Measurements from ENCODE around the gene PREX1.
"Not testable (repeated sequence)": the region's sequence is repeated elsewhere in the genome, so short reads cannot be mapped to it uniquely, and the experiment has no call there.

Gene PREX1

GRCh38 chr20:48823960-48824498 is 3.8 kb downstream of the PREX1 start:
- DNase-seq = no peak

GRCh38 chr20:48823476-48823875 is 4.3 kb downstream of the PREX1 start:
- no peak for DNase-seq

DNA sequence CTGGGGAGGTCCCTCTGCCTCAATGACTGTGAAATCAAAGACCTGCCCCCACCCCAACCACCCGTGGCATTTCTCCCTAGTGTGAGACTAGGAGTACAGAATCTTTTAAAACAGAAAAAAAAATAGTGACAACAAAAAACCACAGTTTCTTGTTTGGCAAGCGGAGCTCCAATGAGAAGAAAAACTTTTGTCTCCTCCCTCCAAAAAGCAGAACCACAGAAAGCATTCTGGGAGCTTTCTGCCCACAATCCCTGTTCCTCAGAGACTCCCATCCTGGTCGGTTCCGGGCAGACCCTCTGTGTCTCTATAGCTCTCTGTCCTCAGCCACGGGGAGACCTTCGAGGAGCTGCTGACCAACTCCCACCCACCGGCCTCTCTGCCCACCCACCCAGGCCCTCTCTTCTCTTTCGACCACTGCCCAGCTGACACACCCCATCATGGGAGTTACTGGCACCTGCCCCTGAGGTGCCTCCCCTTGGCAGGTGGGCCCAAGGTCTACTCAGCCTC is 4.9 kb downstream of the PREX1 start:
- no peak for DNase-seq

GRCh38 chr20:48822178-48822577 is 5.6 kb downstream of the PREX1 start:
- DNase-seq = no peak

DNA sequence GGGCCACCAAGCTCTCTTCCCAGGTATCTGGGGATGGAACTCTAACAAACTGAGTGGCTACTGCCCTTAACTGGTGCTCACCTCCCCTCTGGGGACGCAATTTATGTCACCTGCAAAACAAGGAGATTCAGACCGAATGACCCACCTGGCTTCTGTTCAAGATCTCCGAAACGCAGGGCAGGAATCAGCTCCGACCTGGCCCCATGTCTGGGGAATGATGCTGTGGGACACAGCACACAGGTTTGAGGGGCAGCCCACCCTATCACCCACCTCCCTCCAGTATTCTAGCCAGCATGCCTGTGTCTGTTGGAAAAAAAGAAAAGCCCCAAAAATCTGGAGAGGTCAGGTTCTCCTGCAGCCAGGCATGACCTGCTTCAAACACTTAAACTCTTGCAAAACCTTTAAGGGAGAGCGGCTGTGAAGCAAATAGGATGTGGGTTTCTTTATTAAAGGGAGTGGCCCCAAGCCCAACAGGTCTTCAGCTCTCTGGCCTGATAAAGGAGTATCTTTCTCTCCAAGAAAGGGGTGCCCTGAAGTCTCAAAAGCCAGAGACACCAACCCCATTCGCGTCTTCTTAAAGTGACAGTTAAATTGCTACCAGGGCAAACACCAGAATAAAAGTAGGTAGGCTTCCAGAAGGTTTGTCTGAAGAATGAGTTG is 6.4 kb downstream of the PREX1 start:
- no peak for DNase-seq

GRCh38 chr20:48820649-48820973 is 7.2 kb downstream of the PREX1 start:
- no peak for DNase-seq

DNA sequence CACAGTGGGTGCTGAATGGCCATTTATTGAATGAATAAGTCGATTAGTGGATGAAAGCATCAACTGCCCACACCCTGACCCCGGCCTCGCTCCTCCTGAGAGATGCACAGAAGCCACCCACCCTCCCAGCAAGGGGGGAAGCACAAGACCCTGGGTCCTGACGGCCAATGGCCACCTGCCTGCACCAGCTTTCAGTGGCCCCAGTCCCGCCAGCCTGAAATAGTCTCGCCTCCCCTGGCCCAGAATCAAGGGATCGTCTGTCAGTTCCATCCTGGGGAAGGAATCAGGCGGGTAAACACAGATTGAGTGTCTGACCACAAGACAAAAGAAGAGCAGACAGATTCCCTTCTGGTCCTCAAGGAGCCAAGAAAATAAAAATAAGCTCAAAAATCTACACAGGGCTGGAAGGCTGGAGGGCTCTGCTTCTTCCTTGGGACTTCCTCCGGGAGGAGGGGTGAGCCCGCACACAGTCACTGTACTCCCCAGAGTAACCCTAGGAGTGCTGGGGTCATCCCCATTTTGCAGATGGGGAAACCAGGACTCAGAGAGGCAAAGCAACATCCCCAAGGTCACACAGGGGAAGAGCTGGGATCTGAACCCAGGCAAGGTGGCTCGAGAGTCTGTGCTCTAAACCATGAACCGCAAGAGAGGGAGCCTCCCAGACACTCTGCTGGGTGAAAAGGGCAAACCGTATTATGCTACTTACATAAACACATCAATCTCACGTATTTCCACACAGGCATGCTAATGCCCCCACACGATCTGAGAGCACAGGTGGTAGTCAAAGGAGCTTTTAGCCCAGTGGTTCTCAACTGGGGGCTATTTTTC is 7.8 kb downstream of the PREX1 start:
- DNase-seq = no peak

GRCh38 chr20:48819089-48819488 is 8.7 kb downstream of the PREX1 start:
- no peak for DNase-seq

DNA sequence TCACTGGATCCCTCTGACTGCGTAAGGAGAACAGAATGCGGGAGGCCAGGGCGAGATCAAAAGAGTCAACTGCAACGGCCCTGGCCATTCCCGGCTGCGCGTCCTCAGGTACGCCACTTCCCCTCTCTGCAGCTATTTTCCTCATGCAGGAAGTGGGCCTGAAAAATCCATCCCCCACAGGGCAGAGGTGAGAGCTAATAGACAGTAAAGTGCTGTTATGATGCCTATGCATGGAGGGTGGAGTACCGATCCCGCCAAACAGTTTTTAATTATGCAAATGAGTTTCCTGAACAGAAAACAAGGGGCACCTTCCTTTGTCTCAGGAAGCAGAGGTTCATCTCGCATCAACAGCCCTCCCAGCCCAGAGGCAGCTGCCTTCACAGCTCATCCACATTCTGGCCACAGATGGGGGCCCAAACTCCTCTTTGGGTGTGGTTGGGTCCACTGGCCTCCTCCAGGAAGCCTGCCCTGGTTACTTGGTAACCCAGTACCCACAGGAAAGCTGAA is 9.3 kb downstream of the PREX1 start:
- DNase-seq = no peak

GRCh38 chr20:48818031-48818370 is 9.8 kb downstream of the PREX1 start:
- no peak for DNase-seq

- no peak for DNase-seq
Observed at GRCh38 chr20:48817367-48818030, 10.3 kb downstream of the PREX1 start.

DNA sequence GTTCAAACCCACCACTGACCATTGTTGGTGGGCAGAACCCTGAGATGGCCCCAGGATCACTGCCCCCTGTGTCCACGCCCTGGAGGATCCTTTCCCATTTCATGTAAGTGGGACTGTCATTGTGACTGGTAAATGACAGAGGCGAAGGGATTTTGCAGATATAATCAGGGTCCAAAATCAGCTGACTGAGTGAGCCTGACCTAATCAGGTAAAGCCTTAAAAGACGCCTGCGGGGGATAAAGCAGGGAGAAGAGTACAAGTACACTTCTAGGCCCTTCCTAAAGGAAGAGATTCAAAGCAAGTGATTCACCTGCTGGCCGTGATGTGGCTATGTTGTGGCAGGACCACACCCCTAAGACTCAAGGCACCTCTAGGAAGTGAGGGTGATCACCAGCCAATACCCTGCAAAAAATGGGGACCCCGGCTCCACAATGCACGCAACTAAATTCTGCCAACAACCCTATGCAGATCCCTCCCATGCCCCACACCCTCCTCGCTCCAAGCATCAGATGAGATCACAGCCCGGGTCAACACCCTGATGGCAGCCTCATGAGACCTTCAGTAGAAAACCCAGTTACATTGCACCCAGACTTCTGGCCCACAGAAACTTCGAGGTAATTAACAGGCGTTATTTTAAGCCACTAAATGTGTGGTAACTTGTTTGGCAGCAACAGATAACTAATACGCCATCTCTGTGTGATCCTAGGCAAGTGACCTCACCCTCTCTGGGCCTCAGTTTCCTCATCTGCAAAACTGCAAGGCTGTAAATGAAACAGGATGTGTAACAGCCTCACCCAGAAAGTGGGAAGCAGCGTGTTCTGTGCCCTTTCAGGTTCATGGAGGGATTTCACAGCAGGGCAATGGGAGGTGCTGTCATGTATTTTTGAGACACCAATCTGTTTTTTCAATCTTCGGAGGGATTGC is 11.3 kb downstream of the PREX1 start:
- DNase-seq = no peak

DNA sequence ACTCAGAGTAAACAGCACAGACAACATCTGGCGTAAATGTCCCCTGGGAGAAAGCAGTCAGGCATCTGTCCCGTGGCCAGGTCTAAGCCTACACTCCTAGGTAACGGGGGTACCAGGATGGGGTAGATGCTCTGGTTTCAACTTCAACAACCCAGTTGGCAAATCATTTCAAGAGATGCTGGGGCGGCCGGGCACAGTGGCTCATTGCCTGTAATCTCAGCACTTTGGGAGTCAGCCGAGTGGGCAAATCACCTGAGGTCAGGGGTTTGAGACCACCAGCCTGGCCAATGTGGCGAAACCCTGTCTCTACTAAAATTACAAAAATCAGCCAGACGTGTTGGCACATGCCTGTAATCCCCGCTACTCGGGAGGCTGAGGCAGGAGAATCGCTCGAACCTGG is 12.3 kb downstream of the PREX1 start:
- no peak for DNase-seq

DNA sequence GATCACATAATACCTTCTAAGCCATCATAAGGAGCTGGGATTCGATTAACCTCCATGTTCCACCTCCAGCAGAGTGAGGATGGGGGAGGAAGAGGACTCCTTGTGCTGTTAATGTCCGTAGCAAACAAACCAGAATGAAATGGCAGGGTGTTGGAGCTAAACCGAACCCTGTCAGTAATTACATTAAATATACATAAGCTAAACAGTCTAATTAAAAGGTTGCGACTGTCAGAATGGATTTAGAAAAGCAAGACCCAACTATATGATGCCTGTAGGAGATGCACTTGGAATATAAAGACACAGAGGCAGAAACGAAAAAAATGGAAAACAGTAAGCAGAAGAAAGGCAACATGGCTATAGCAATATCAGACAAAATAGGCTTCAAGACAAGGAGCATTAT is 13.2 kb downstream of the PREX1 start:
- no peak for DNase-seq

DNA sequence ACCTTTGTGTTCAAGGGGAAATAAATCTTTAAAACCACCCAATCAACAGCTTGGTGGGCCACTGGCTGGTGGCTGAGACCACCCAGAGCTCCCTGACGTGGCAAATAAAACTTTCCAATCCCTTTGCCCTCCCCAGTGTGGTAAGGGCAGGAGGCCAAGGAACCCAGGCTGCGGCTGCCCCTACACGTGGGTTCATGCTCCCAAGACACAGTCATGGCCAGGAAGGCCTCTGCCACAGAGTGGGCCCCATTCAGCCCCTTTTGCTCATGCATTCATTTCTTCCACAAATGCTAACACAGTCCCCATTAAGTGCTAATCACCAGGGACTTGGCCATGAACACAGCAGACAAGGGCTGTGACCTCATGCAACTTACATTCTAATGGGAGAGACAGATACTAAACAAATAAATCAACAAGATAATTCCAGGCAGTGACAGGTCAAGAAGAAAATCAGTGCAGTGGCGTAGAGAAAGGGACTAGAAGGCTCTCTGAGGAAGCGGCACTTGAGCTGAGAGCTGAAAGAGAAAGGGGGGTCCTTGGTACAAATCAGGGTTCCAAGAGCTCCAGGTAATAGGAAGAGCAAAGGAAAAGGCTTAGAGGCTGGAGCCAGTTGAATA is 13.8 kb downstream of the PREX1 start:
- DNase-seq = no peak

DNA sequence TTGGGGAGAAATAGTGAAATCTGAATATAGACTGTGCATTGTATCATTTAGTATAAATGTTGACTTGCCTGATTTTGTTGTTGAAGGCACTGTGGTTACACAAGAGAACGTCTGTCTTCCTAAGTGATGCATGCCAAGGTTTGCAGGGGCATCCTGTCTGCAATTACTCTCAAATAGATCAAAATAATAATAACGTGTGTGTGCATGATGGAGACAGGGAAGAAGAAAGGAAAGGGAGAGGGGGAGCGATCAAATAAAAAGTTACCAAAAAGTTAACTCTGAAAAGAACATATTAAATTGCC is 14.4 kb downstream of the PREX1 start:
- no peak for DNase-seq

- DNase-seq = no peak
Observed at GRCh38 chr20:48812600-48813445, 15.0 kb downstream of the PREX1 start.

DNA sequence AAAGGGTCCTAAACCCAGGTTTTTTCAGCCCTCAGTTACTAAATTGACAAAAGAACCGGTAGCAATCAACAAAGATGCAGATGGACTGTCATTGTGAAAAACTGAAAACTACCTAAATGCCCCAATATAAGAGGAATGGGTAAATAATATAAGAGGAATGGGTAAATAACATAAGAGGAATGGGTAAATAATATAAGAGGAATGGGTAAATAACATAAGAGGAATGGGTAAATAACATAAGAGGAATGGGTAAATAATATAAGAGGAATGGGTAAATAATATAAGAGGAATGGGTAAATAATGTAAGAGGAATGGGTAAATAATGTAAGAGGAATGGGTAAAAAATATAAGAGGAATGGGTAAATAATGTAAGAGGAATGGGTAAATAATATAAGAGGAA is 15.7 kb downstream of the PREX1 start:
- not testable (repeated sequence) for DNase-seq

DNA sequence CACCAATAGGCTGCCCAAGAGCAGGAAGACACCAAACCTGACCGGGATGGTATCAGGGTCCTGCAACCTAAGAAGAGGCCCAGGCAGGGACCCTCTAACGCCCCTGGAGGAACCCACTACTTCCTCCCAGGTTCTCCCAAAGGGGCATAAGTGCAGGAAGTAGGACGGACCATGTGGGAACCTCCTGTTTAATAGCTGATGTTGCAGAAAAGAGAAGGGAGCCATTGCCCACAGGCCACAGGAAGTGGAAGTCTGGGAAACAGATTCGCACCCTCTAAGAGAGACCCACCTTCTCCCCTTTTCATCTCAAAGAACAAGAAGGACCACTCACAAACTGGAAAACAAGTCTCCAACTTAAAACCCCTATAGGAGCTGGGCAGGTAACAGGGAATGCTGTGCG is 18.1 kb downstream of the PREX1 start:
- no peak for DNase-seq

DNA sequence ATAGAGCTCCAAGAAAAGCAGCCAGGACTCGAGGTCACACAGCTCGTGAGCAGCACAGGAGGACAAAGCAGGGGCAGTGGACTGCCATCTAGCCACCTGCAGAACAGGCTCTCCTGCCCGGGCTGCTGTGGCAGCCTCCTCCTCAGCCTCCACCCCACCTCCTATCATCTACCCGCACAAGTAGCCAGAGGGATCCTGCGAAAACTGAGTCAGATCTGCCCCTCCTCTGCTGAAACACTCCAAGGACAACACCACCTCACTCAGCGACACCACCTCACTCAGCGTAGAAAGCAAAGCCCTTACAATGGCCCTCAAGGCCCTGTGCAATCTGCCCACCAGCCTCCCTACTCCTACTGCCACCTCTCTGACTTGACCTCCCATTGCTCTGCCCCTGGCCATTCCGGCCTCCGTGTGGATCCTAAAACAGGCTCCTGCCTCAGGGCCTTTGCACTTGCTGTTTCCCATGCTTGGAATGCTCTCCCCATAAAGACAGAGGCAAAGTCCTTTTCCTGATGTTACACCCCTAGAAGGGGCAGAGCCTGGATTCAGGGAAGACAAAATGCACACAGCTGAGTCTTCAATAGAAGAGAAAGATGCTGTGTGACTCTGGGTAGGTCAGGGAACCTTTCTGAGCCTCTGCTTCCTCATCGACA is 19.3 kb downstream of the PREX1 start:
- DNase-seq = no peak

Measured in femur (tissue), 1 donor.